NCI-H69 (cell line): ENCODE measurements around the gene TIMP4.

ENCODE experiments used
- DNase-seq: peaks from one replicate; lab custom pipeline; 2025; lab: John Stamatoyannopoulos, UW

TIMP4 gene

DNA sequence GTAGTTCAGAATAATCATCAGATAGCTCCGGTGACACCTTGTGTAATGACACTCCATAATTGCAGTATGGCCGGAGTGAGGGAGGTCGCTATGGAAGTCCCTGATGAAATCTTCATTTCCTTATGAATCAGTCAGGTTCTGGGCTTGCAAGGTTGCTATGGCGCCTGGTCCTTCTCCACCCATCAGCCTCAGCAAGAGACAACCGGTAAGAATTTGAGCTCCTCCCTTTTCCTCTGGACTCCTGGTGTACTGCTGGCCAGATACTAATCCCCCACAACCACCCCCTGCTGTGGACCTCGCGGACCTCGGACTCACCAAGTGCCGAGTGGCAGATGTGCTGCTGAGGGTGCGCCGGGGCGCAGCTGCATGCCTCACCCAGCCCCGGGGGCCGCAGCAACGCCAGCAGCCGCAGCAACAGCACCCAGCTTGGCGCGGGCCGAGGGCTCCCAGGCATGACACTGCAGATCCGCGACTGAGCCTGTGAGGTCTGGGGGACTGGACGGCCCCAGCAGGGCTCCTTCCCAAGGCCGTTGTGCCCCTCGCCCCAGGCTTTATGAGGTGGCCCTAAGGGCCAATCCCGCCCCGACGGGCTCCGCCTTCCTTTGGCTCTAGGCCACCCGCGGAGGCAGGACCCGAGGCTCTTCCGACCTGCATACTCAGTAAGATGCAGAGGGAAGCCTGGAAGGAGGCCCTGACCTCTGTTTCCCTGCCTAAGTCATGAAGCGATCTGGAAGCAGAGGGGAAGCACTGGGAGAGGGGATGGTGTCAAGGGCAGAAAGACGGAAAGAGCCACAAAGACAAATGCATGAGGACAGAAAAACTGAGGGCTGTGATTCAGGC, at the start of gene TIMP4:
TSS of gene TIMP4 (minus strand) at position 526 of the 840 bp plus-strand sequence. CDS start at position 454, 72 bp downstream.
- peak; percentile 80 for DNase-seq

DNA sequence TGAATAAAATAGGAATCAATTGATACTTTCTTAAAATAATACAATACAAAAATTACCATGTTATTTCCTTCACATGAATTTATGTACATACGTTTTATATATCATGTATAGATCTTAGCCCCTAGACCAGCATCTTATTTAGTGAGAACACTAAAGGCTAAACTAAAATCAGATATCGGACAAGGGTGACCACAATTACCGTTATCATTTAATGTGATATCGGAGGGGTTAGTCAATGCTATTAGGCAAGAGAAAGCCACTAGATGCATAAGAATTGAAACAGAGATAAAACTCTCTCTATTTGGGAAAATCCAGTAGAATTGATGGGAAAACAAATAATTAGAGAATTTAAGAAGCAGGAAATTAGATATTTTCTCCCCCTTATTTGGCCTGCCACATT, 46.5 kb upstream of the TIMP4 start:
- no peak for DNase-seq

- no peak for DNase-seq
Measured at GRCh38 chr3:12201813-12202212, 43.1 kb upstream of the TIMP4 start.

GRCh38 chr3:12198301-12198700, 39.6 kb upstream of the TIMP4 start:
- no peak for DNase-seq

- DNase-seq, result no peak
Measured at GRCh38 chr3:12197475-12197874, 38.8 kb upstream of the TIMP4 start.

- no peak for DNase-seq
Measured at GRCh38 chr3:12196684-12197083, 38.0 kb upstream of the TIMP4 start.

GRCh38 chr3:12195231-12195630, 36.5 kb upstream of the TIMP4 start:
- no peak for DNase-seq

GRCh38 chr3:12194669-12195161, 36.0 kb upstream of the TIMP4 start:
- DNase-seq, result no peak

GRCh38 chr3:12194209-12194608, 35.5 kb upstream of the TIMP4 start:
- DNase-seq, result peak; percentile 1

GRCh38 chr3:12193485-12194165, 34.9 kb upstream of the TIMP4 start:
- no peak for DNase-seq

GRCh38 chr3:12192655-12193484, 34.2 kb upstream of the TIMP4 start:
- DNase-seq, result no peak

- no peak for DNase-seq
Measured at GRCh38 chr3:12192173-12192572, 33.5 kb upstream of the TIMP4 start.

- DNase-seq, result no peak
Measured at GRCh38 chr3:12191559-12191958, 32.8 kb upstream of the TIMP4 start.

DNA sequence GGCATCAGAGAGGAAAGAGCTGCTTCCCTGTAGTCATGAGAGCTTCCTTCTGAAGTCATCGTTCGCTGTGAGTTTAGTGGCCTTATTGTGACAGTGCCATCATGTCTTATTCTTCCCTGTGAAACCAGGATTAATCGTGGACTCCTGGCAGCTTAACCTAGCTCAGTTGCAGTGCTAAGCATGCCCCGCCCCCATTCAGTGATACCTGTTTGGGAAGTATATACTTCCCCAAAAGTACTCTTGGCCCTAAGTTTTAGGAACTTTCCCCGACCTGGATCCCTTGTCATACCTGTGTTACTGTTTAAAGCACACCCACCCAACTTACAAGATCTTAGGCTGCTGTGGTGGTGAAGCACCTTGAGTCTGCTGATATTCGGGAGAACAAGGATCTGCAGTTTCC, 32.1 kb upstream of the TIMP4 start:
- no peak for DNase-seq

GRCh38 chr3:12190221-12190807, 31.6 kb upstream of the TIMP4 start:
- no peak for DNase-seq

- no peak for DNase-seq
Measured at GRCh38 chr3:12188681-12189287, 30.1 kb upstream of the TIMP4 start.

GRCh38 chr3:12188328-12188648, 29.6 kb upstream of the TIMP4 start:
- DNase-seq, result no peak

- no peak for DNase-seq
Measured at GRCh38 chr3:12187448-12188327, 29.0 kb upstream of the TIMP4 start.

DNA sequence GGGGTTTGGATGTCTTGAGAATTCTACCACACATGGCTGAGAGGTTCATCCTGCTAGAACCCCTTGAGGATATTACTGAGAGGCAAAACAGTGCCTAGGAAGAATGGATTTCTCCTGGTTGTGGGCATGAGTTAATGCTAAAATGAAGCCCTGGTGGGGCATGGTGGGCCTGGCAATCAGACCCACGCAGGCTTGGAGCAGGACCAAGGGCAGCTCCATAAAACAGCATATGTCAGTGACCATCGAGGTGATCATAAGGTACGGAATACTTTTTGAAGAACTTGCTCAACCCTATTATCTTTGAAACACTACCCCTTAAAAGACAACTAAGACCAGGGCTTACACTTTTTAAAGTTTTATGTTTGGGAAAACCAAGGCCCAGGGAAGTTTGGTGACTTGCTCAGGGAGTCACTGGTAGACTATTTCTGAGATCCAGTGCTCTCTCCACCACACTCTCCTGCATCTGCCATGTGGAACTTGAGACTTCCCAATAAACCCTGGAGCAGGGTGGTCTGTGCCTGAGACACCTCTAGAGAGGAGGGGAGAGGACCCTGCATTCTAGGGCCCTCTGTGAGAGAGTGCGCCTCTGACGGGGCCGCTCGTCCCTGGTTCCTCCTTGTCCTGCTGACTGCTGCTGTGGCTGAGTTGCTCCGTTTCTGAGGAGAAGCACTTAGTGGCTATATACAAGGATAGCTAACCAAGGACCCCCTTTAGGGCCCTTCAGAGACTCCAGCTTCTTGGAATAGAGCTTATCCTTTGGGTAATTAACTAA, 28.0 kb upstream of the TIMP4 start:
- no peak for DNase-seq

DNA sequence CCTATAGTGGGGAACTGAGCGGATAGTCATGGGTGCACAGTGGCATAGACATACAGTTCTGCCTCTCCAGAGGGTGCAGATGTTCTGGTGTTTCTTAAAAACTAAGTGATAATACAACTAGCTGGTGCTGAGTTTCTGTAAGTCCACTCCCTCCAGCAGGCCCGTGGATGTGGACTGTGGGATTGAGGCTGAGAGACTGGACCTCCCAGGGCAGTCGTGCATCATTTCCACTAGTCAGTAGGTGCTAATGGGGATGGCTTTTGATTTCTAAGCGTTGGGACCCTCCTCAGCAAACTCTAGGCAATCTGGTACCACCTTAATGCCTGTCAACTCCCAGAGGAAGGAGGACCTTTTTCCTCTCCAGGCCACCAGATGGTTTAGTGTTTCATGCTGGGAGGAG, 27.3 kb upstream of the TIMP4 start:
- no peak for DNase-seq
